MCF 10A (cell line): Measurements from ENCODE around the gene NDUFV1. TPM values are rescaled to one million over a fixed set of nuclear protein-coding genes. Genes with fewer than 3 reads are reported as not detected.
"Not testable (repeated sequence)": the region's sequence is repeated elsewhere in the genome, so short reads cannot be mapped to it uniquely, and the experiment has no call there.

Experiments used
- BruUV-seq: library from RNA; stranded (reverse); fragments of 400-500 nt; replicated peaks from 2 replicates; lab custom pipeline; 2021; lab: Mats Ljungman, UMichigan
- CTCF ChIA-PET: fragments of 300-600 bp; sonication (Branson Sonifier 250); formaldehyde crosslinking; extraction: SDS; loops from one replicate; lab custom pipeline; 2021; ENCODE audit warnings: antibody characterized with exemption, inconsistent platforms; lab: Yijun Ruan, JAX
- POLR2A ChIA-PET: fragments of 300-600, 350-650 bp; sonication (Branson Sonifier 250); formaldehyde crosslinking; extraction: SDS; loops from one replicate; lab custom pipeline; 2020; ENCODE audit warnings: antibody characterized with exemption, inconsistent platforms; lab: Yijun Ruan, JAX
- DNase-seq: peaks from one replicate; pipeline ENCODE4 v3.0.0-alpha.2; 2018; ENCODE audit not compliant: unreplicated experiment
- H3K27ac Mint-ChIP-seq: one replicate; pipeline ENCODE4 v1.8.0; 2022; ENCODE audit warnings: mild to moderate bottlenecking, low read depth, mixed read lengths; ENCODE audit not compliant: unreplicated experiment
- H3K27me3 Mint-ChIP-seq: one replicate; pipeline ENCODE4 v1.8.0; 2022; ENCODE audit warnings: mixed read lengths; ENCODE audit not compliant: insufficient read depth, unreplicated experiment
- H3K36me3 Mint-ChIP-seq: one replicate; pipeline ENCODE4 v1.8.0; 2022; ENCODE audit warnings: mild to moderate bottlenecking, moderate library complexity, mixed read lengths; ENCODE audit not compliant: insufficient read depth, unreplicated experiment
- H3K4me1 Mint-ChIP-seq: one replicate; pipeline ENCODE4 v1.8.0; 2022; ENCODE audit warnings: mixed read lengths; ENCODE audit not compliant: insufficient read depth, unreplicated experiment
- H3K4me3 Mint-ChIP-seq: one replicate; pipeline ENCODE4 v1.8.0; 2022; ENCODE audit warnings: mild to moderate bottlenecking, moderate library complexity, mixed read lengths; ENCODE audit not compliant: unreplicated experiment
- H3K9me3 Mint-ChIP-seq: one replicate; pipeline ENCODE4 v1.8.0; 2022; ENCODE audit warnings: mixed read lengths; ENCODE audit not compliant: unreplicated experiment
- intact Hi-C: fragments of 100-400 bp; cut with micrococcal nuclease; formaldehyde crosslinking; loops from 2 replicates; pipeline ENCODE4 v1.14.1; 2022
- total RNA-seq: library from RNA; stranded (reverse); gene quantifications from 2 replicates; pipeline ENCODE4 v1.2.3, GENCODE V29; 2022
- TF ChIP-seq, protein P1 (sequence below): fragments of 200-600 bp; IDR thresholded peaks from one replicate; pipeline ENCODE4 v1.8.0; 2022; ENCODE audit warnings: antibody characterized with exemption, mild to moderate bottlenecking; ENCODE audit not compliant: unreplicated experiment

The NDUFV1 gene
- total RNA-seq, 1 experiment from 2014 or later, result 223 TPM

DNA sequence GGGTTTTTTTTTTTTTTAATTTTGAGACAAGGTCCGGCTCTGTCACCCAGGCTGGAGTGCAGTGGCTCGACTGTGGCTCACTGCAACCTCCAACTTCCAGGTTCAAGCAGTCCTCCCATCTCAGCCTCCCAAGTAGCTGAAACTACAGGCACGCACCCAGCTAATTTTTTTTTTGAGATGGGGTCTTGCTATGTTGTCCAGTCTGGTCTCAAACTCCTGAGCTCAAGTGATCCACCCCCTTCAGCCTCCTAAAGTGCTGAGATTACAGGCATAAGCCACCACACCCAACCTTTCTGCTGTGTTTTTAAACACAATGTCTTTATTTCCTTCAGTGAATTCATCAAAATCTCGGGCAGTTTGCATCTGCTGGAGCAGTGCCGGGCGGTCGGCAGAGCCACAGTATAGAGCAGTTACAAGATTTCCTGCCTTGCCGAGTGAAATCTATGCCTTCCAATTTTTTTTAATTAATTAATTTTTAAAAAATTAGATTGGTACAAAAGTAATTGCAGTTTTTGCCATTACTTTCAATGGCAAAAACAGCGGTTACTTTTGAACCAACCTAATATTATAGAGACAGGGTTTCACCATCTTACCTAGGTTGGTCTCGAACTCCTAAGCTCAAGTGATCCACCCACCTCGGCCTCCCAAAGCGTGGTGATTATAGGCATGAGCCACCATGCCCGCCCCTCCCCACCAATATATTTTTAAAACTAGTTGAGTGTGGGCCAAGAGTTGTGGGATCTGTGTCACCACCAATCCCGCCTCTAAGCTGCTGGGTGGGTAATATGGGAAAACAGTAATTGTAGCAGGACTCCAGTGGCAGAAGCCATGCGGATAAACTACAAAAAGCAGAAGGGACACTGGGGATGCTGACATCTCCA, 46.5 kb downstream of the NDUFV1 start:
- no peak for DNase-seq
- TF ChIP-seq, protein P1, sequence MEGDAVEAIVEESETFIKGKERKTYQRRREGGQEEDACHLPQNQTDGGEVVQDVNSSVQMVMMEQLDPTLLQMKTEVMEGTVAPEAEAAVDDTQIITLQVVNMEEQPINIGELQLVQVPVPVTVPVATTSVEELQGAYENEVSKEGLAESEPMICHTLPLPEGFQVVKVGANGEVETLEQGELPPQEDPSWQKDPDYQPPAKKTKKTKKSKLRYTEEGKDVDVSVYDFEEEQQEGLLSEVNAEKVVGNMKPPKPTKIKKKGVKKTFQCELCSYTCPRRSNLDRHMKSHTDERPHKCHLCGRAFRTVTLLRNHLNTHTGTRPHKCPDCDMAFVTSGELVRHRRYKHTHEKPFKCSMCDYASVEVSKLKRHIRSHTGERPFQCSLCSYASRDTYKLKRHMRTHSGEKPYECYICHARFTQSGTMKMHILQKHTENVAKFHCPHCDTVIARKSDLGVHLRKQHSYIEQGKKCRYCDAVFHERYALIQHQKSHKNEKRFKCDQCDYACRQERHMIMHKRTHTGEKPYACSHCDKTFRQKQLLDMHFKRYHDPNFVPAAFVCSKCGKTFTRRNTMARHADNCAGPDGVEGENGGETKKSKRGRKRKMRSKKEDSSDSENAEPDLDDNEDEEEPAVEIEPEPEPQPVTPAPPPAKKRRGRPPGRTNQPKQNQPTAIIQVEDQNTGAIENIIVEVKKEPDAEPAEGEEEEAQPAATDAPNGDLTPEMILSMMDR, result no peak
- no peak overlapping the region for H3K4me3 Mint-ChIP-seq
- H3K27ac Mint-ChIP-seq, result no peak overlapping the region
- POLR2A ChIA-PET, result interaction anchor here (0.6 to 1.5 kb wide), 3 partner anchors 20 to 71 kb away, joined by 3 read pairs; no protein-coding TSS in a partner anchor
- intact Hi-C loops, result no loop called here
- CTCF ChIA-PET, result interaction anchor here (0.6 to 1.2 kb wide), 5 partner anchors 21 to 341 kb away, joined by 3 to 6 read pairs (median 4); no protein-coding TSS in a partner anchor
- H3K9me3 Mint-ChIP-seq, result no peaks in the 10 kb centered on the region
- no peaks in the 10 kb centered on the region for H3K27me3 Mint-ChIP-seq
- H3K36me3 Mint-ChIP-seq, result no peaks in the 10 kb centered on the region
- BruUV-seq, result no TSS peak
- no peaks in the 10 kb centered on the region for H3K4me1 Mint-ChIP-seq

DNA sequence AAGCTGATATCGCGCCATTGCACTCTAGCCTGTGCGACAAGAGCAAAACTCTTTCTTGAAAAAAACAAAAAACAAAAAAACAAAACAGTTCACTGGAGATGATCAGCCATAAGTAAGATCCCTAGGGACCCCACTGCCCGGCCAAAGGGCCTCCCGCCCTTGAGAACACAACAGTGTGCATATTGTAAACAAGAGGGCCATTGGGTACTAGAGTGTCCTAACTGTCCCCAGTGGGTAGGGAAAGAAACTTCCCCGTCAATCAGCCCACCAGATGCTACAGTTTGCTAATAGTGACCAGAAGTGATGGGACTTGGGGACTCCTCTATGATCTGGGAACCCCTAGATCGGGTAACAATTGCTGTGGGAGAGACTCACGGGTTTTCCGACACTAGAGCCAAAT, 47.5 kb downstream of the NDUFV1 start:
- no TSS peak for BruUV-seq
- CTCF ChIA-PET, result no interaction called here
- H3K9me3 Mint-ChIP-seq, result no peaks in the 10 kb centered on the region
- no peaks in the 10 kb centered on the region for H3K36me3 Mint-ChIP-seq
- no peaks in the 10 kb centered on the region for H3K4me1 Mint-ChIP-seq
- intact Hi-C loops, result no loop called here
- no peaks in the 10 kb centered on the region for H3K27me3 Mint-ChIP-seq
- TF ChIP-seq, protein P1, result no peak
- no peak overlapping the region for H3K27ac Mint-ChIP-seq
- no peak overlapping the region for H3K4me3 Mint-ChIP-seq
- POLR2A ChIA-PET, result no interaction called here
- DNase-seq, result no peak

DNA sequence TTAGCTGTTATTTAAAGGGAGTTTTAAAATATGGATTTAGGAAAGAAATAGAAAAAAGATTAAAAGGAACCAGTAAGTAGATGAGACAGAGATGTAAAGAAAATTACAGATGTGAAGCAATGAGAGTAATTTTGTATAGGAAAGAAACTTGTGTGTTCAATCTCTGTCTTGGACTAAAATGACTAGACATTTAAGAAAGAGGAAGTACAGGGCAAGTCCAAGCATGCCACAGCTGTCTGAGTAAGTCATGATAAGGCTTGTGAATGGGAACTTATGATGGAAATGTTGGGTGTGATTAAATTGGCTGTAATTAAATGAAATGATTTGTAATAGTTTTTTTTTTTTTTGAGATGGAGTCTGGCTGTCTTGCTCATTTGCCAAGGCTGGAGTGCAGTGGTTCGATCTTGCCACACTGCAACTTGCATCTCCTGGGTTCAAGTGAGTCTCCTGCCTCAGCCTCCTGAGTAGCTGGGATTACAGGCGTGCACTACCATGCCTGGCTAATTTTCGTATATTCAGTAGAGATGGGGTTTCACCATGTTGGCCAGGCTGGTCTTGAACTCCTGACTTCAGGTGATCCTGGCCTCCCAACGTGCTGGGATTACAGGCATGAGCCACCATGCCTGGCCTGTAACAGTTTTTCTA, 49.7 kb downstream of the NDUFV1 start:
- Mint-ChIP-seq H3K27me3 (no peaks in the 10 kb centered on the region), H3K4me1 (no peaks in the 10 kb centered on the region), H3K36me3 (no peaks in the 10 kb centered on the region), H3K27ac (peak overlapping the region; percentile 64), H3K4me3 (no peak overlapping the region), H3K9me3 (no peaks in the 10 kb centered on the region)
- TF ChIP-seq, protein P1, result no peak
- CTCF ChIA-PET, result interaction anchor here (0.6 to 2.1 kb wide), 5 partner anchors 10 to 494 kb away, joined by 3 to 14 read pairs (median 4); no protein-coding TSS in a partner anchor
- POLR2A ChIA-PET, result interaction anchor here (0.6 to 3.1 kb wide), 5 partner anchors 10 to 384 kb away, joined by 3 to 20 read pairs (median 5); partner anchors contain the start of genes GSTP1 and NUDT8
- peak; percentile 39 for DNase-seq
- intact Hi-C loops, result no loop called here
- no TSS peak for BruUV-seq

DNA sequence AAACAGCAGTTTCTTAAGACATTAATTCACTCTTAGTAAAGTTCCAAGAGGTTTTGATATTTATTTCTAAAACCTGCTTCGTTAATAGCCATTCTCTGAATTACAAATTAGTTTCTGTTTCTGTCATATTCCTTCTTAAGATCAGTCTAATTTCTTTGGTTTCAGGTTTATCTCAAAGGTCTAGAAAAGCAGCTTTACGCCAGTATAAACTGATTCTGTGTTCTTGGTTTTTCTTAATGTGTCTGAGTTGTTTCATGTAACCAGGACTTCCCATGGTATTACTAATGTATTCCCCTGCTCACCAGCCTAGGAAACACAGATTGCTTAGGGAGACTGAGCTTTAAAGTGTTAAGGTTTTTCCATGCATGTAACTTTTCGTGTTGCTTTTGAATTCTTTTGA, 50.6 kb downstream of the NDUFV1 start:
- H3K4me3 Mint-ChIP-seq, result no peak overlapping the region
- TF ChIP-seq, protein P1, result no peak
- DNase-seq, result no peak
- intact Hi-C loops, result no loop called here
- CTCF ChIA-PET, result interaction anchor here (0.9 to 6.2 kb wide), 5 partner anchors 11 to 85 kb away, joined by 3 to 50 read pairs (median 6); partner anchors contain the start of gene NUDT8
- no TSS peak for BruUV-seq
- no peaks in the 10 kb centered on the region for H3K4me1 Mint-ChIP-seq
- H3K36me3 Mint-ChIP-seq, result no peaks in the 10 kb centered on the region
- no peak overlapping the region for H3K27ac Mint-ChIP-seq
- POLR2A ChIA-PET, result interaction anchor here (2.8 to 3.1 kb wide), 2 partner anchors 28 to 74 kb away, joined by 16 to 20 read pairs; partner anchors contain the start of genes GSTP1 and NUDT8
- no peaks in the 10 kb centered on the region for H3K9me3 Mint-ChIP-seq
- no peaks in the 10 kb centered on the region for H3K27me3 Mint-ChIP-seq

DNA sequence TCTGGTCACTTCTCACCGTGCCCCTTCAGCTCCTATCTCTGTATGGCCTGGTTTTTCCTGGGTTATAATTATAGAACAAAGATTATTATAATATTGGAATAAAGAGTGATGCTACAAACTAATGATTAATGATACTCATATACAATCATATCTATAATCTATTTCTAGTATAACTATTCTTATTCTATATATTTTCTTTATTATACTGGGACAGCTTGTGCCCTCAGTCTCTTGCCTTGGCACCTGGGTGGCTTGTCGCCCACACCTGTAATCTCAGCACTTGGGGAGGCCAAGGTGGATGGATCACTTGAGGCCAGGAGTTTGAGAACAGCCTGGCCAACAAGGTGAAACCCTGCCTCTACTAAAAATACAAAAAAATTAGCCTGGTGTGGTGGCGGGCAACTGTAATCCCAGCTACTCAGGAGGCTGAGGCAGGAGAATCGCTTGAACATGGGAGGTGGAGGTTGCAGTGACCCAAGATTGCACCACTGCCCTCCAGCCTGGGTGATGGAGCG, 53.0 kb downstream of the NDUFV1 start:
- H3K27me3 Mint-ChIP-seq, BruUV-seq, H3K4me1 Mint-ChIP-seq, H3K27ac Mint-ChIP-seq, DNase-seq, H3K4me3 Mint-ChIP-seq, H3K9me3 Mint-ChIP-seq, H3K36me3 Mint-ChIP-seq: not testable (repeated sequence)
- ChIA-PET POLR2A (interaction anchor here (1.4 kb wide), 1 partner anchor 30 kb away, joined by 7 read pairs; the partner anchor contains the start of gene NUDT8), CTCF (interaction anchor here (0.6 to 6.2 kb wide), 8 partner anchors 14 to 94 kb away, joined by 3 to 50 read pairs (median 5); partner anchors contain the start of genes NUDT8 and TBX10)
- intact Hi-C loops, result loop anchor here (1.0 to 2.0 kb wide), 2 partner anchors 19 to 31 kb away; partner anchors contain the start of gene NUDT8
